Activated T-helper 2 cell treated with anti-CD3 and anti-CD28 coated beads, Interferon-gamma antibody, Interleukin-2, Interleukin-4, amounts not matched to agents 10 μg/mL and 5 μg/mL and 100 μg/mL, durations not matched to agents 14 hours and 24 hours and 36 hours (primary cell): ENCODE data around the gene NRXN3. TPM values are rescaled to one million over a fixed set of nuclear protein-coding genes. Genes with fewer than 3 reads are reported as not detected.

Source experiments
- DNase-seq: peaks from one replicate; pipeline ENCODE4 v3.0.0; 2021; ENCODE audit warnings: low spot score
- H3K27ac Mint-ChIP-seq: one replicate; pipeline ENCODE4 v1.8.0; 2021; ENCODE audit warnings: mixed read lengths
- H3K27me3 Mint-ChIP-seq: one replicate; pipeline ENCODE4 v1.8.0; 2021; ENCODE audit warnings: low read depth, mixed read lengths
- H3K36me3 Mint-ChIP-seq: one replicate; pipeline ENCODE4 v1.8.0; 2021; ENCODE audit warnings: low read depth, mixed read lengths
- H3K4me1 Mint-ChIP-seq: one replicate; pipeline ENCODE4 v1.8.0; 2021; ENCODE audit warnings: low read depth, mixed read lengths
- H3K4me3 Mint-ChIP-seq: one replicate; pipeline ENCODE4 v1.8.0; 2021; ENCODE audit warnings: low read depth, mild to moderate bottlenecking, moderate library complexity, mixed read lengths
- H3K9me3 Mint-ChIP-seq: one replicate; pipeline ENCODE4 v1.8.0; 2021; ENCODE audit warnings: mixed read lengths
- intact Hi-C: fragments of 100-400 bp; cut with micrococcal nuclease; formaldehyde crosslinking; loops from one replicate; pipeline ENCODE4 v1.15.1; 2023
- total RNA-seq: library from RNA; stranded (reverse); gene quantifications from 2 replicates; pipeline ENCODE4 v1.2.3, GENCODE V29; 2022

NRXN3 gene
- total RNA-seq, 1 donor from 2014 or later: not detected

DNA sequence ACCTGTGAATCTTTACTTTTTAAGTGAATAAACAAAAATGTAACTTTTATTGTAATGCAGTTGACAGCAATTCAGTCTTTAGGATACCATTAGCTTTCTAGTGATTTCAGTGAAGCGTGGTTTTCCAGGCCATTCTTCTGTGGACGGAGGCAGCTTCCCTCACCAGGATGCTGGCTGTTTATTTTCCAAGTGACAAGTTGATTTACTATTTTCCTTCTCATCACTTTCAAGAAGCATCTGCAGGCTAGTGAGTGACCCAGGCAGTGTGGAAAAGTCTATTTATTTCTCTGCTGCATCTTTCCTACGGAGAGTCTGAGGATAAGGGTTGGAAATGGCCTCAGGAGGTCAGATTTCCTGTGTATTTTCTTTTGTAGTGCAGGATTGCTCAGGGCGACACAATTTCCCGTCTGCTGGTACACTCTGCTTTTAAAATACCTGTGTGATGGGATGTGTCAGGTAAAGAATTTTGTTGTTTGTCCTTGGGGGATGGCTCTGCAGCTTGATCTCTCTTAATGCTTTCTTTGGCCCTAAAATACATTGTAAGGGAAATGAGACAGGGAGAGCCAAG, 467.8 kb downstream of the NRXN3 start:
- Mint-ChIP-seq H3K9me3 (no peaks in the 10 kb centered on the region), H3K4me3 (no peak overlapping the region), H3K36me3 (no peaks in the 10 kb centered on the region), H3K4me1 (no peaks in the 10 kb centered on the region), H3K27ac (no peak overlapping the region), H3K27me3 (no peaks in the 10 kb centered on the region)
- intact Hi-C loops: no loop called here
- no peak for DNase-seq

DNA sequence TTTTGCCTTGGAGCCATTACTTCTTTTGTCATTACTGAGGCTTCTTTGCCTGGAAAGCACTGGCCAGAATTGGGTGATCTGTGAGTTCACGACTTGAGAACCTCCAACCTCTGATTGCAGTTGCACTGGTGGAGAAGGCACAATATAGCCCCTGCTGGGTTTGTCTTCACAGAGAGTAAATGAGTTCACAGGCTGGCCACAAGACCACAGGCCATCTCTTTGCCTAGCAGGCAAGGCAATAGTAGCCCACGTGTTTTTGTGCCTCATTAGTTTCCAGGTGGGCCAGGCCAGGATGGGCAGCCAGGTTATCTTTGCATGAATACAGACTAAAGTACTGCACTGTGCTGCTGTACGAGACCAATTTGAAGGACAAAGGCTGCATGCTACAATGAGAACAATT, 468.8 kb downstream of the NRXN3 start:
- H3K27me3 Mint-ChIP-seq: no peaks in the 10 kb centered on the region
- intact Hi-C loops: no loop called here
- H3K9me3 Mint-ChIP-seq: no peaks in the 10 kb centered on the region
- H3K36me3 Mint-ChIP-seq: no peaks in the 10 kb centered on the region
- no peak overlapping the region for H3K4me3 Mint-ChIP-seq
- DNase-seq: no peak
- H3K27ac Mint-ChIP-seq: no peak overlapping the region
- H3K4me1 Mint-ChIP-seq: no peaks in the 10 kb centered on the region

DNA sequence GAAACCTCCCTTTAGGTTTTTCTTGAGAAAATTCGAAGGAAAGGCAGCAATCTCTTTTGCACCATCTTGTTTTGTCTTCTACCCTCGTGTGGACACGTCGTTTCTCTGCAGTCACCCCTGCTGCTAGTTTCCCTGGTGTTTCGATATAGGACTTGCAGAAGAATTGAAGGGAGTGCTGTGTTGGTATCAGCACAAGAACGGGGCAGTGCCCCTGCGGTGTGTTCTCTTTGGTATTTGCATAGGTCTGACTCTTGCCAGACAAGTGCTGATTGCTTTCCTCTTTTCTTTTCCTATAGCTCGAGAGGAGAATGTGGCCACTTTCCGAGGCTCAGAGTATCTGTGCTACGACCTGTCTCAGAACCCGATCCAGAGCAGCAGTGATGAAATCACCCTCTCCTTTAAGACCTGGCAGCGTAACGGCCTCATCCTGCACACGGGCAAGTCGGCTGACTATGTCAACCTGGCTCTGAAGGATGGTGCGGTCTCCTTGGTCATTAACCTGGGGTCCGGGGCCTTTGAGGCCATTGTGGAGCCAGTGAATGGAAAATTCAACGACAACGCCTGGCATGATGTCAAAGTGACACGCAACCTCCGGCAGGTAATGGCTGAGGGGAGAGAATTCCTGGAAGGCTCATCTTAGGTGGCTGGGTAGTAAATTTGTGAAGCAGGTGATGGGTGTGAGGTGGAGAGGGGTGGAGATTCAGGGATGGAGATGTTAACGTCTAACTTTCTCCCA, 474.8 kb downstream of the NRXN3 start:
- Mint-ChIP-seq H3K4me1 (no peaks in the 10 kb centered on the region), H3K27ac (no peak overlapping the region), H3K27me3 (no peaks in the 10 kb centered on the region), H3K9me3 (no peaks in the 10 kb centered on the region), H3K4me3 (no peak overlapping the region), H3K36me3 (no peaks in the 10 kb centered on the region)
- no peak for DNase-seq
- intact Hi-C loops: no loop called here

DNA sequence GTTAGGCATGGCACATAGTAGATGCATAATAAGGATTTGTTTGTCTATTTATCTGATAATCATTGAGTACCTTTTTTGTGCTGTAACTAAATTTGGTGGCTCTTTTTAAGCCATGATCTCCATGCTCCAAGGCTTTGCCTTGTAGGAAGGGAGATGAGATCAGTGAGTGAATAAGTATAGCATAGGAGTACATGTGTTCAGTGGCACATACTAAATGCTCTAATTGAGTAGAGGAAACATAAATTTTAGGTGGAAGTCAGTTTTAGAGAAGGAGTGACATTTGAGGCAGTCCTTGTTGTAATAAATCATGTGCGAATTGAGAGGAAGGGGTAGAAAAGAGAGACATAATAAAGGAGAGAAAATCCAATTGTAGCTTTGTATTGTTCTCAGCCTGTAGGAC, 482.6 kb downstream of the NRXN3 start:
- no peak overlapping the region for H3K27ac Mint-ChIP-seq
- DNase-seq: no peak
- no peaks in the 10 kb centered on the region for H3K27me3 Mint-ChIP-seq
- H3K4me1 Mint-ChIP-seq: no peaks in the 10 kb centered on the region
- intact Hi-C loops: no loop called here
- no peaks in the 10 kb centered on the region for H3K36me3 Mint-ChIP-seq
- no peak overlapping the region for H3K4me3 Mint-ChIP-seq
- H3K9me3 Mint-ChIP-seq: no peaks in the 10 kb centered on the region

DNA sequence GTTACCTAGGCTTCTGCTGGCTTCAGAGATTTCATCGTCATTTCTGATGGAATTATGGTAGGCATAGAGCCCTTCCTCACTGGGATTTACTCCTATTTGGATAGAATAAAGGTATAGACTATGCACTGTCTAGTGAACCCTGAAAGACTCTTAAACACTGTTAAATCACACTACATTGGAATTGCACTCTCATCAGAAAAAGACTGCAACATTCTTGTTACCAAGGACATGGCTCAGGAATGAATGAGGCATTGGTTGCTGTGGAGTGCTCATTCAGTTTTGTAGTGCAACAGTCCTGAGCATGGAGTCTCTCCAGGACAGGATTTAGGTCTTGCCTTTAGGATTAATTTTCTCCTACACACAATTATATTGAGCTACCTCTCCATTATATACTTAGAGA, 483.0 kb downstream of the NRXN3 start:
- H3K9me3 Mint-ChIP-seq: no peaks in the 10 kb centered on the region
- DNase-seq: no peak
- intact Hi-C loops: no loop called here
- H3K4me1 Mint-ChIP-seq: no peaks in the 10 kb centered on the region
- no peak overlapping the region for H3K4me3 Mint-ChIP-seq
- no peaks in the 10 kb centered on the region for H3K27me3 Mint-ChIP-seq
- H3K27ac Mint-ChIP-seq: no peak overlapping the region
- no peaks in the 10 kb centered on the region for H3K36me3 Mint-ChIP-seq

DNA sequence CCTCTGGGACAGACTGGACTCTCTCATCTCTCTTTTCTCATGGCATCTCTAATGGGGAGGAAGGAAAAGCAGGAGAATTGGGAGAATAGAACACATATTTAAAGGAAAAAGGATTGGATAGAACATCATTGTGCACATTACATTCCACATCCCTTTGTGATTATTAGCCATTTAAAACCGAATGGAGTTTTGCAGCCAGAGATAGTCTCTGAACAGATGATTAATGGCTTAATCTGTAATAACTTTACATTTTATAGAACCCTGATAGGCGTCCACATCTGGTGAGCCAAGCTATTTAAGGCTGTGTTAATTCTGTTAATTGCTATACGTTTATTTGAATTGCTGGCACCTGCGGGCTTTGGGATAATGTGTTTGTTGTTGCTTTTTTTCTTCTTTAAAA, 487.3 kb downstream of the NRXN3 start:
- H3K27ac Mint-ChIP-seq: no peak overlapping the region
- intact Hi-C loops: no loop called here
- H3K4me1 Mint-ChIP-seq: no peaks in the 10 kb centered on the region
- no peak for DNase-seq
- no peak overlapping the region for H3K4me3 Mint-ChIP-seq
- H3K36me3 Mint-ChIP-seq: no peaks in the 10 kb centered on the region
- H3K9me3 Mint-ChIP-seq: no peaks in the 10 kb centered on the region
- no peaks in the 10 kb centered on the region for H3K27me3 Mint-ChIP-seq

DNA sequence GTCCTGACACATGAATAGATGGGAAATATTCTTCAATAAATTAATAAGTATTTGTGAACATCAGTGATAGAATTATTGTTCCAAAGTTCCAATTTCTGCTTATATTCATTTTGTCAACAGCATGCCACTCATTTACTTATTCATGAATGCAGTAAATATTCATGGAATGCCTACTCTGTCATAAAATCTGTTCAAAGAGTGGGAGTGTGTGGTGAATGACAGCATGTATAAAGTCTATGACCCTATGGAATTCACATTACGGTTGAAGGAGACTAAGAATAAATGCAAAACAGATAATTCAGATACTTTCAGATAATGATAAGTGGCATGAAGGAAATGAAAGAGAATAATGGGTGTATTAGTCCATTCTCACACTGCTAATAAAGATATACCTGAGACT, 494.7 kb downstream of the NRXN3 start:
- H3K36me3 Mint-ChIP-seq: no peaks in the 10 kb centered on the region
- H3K27me3 Mint-ChIP-seq: no peaks in the 10 kb centered on the region
- intact Hi-C loops: no loop called here
- DNase-seq: no peak
- H3K4me1 Mint-ChIP-seq: no peaks in the 10 kb centered on the region
- no peaks in the 10 kb centered on the region for H3K9me3 Mint-ChIP-seq
- H3K27ac Mint-ChIP-seq: no peak overlapping the region
- H3K4me3 Mint-ChIP-seq: no peak overlapping the region

DNA sequence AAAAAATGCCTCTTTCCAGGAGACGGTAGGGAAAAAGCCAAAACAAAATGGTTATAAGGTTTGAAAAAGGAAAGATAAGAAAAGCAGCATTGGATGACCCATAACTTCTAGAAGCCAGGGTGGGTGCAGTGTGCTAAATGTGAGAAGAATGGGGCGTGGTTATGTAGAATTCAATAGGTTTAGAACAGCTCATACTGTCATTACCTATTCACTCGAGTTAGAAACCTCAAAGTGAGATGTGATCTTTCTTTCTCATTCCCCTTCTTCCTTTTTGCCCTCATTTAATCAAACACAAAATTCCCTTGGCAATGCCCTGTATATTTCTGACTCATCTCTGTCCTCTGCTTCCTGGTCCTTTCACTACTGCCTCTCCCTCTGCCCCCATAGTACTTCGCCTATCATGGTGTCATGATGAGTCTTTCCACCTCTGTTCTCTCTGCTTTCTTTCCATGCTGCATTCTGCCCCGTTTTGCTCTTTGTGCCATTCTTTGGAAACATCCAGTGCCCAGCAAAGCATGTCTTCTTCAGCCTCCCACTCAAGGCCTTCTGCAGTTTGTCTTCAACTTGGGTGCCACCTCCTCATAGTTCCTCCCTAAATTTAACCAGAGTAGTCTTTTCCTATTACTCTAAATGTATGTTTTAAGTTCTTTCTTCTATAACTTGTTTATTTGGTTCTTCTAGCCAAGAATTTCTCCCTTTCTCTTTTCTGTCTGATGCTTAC, 496.3 kb downstream of the NRXN3 start:
- no peaks in the 10 kb centered on the region for H3K9me3 Mint-ChIP-seq
- intact Hi-C loops: no loop called here

DNA sequence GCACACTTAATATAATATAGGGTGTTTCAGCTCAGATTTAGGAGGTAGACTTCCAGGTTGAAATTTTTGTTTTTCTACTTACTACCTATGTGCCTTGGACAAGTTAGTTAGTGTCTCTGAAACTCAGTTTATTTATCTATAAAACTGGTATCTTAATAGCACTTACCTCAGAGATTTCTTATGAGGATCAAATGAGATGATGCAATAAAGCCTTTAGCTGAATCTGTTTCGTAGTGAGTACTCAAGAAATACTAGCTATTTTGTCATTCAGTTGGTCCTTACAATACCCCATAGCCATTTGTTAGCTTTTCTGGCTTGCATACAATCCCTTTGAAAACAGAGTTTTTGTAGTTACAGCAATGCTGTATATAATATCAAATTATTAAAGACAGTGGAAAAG, 497.0 kb downstream of the NRXN3 start:
- H3K27me3 Mint-ChIP-seq: no peaks in the 10 kb centered on the region
- no peaks in the 10 kb centered on the region for H3K36me3 Mint-ChIP-seq
- DNase-seq: no peak
- no peak overlapping the region for H3K27ac Mint-ChIP-seq
- H3K4me3 Mint-ChIP-seq: no peak overlapping the region
- H3K9me3 Mint-ChIP-seq: no peaks in the 10 kb centered on the region
- H3K4me1 Mint-ChIP-seq: no peaks in the 10 kb centered on the region
- intact Hi-C loops: no loop called here

More for the DNA sequence above, 496.3 kb downstream of the NRXN3 start:
- DNase-seq: no peak
- Mint-ChIP-seq H3K36me3 (no peaks in the 10 kb centered on the region), H3K4me3 (no peak overlapping the region), H3K27me3 (no peaks in the 10 kb centered on the region), H3K27ac (no peak overlapping the region), H3K4me1 (no peaks in the 10 kb centered on the region)

DNA sequence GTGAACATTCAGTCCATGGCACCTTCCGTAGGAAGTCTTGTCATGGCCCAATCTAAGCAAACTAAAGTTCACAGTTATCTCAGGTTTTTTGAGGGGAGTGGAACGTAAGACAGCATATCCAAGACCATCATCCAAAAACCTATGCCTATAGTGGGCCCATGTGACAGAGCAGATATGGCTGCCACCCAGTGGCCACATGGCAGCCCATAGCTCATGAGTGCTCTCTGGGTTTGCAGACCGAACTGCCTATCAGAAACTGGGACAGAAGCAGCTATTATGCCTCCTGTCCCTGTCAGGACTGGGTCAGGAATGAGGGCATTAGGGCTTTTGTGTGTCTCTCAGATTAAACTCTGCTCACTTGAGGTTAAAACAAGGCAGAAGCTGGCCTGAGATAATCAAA, 503.7 kb downstream of the NRXN3 start:
- no peak for DNase-seq
- H3K4me3 Mint-ChIP-seq: no peak overlapping the region
- H3K27ac Mint-ChIP-seq: no peak overlapping the region

DNA sequence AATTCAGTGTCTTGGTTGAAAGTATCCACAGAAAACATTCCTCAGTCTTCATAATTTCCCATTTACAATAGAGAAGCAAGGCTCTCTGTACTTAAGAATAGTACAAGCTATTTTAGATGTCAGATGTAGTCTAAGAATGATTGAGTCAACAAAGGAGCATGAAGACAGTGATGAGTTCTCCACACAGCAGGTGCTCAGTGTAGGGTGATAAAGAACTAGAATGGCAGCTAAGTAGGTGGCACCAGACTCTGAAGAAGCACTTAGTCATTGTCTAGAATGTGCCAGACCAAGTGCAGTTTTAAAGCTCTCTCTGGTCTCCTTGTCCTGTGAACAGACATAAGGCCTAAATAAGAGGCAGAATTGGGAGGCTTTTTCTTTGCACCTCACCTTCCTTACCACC, 504.6 kb downstream of the NRXN3 start:
- intact Hi-C loops: no loop called here
- H3K9me3 Mint-ChIP-seq: no peaks in the 10 kb centered on the region
- no peaks in the 10 kb centered on the region for H3K36me3 Mint-ChIP-seq
- H3K4me1 Mint-ChIP-seq: no peaks in the 10 kb centered on the region
- no peak overlapping the region for H3K4me3 Mint-ChIP-seq
- no peak for DNase-seq
- H3K27me3 Mint-ChIP-seq: no peaks in the 10 kb centered on the region
- H3K27ac Mint-ChIP-seq: no peak overlapping the region

More for the DNA sequence above, 503.7 kb downstream of the NRXN3 start:
- Mint-ChIP-seq H3K36me3 (no peaks in the 10 kb centered on the region), H3K9me3 (no peaks in the 10 kb centered on the region), H3K4me1 (no peaks in the 10 kb centered on the region), H3K27me3 (no peaks in the 10 kb centered on the region)
- intact Hi-C loops: no loop called here

DNA sequence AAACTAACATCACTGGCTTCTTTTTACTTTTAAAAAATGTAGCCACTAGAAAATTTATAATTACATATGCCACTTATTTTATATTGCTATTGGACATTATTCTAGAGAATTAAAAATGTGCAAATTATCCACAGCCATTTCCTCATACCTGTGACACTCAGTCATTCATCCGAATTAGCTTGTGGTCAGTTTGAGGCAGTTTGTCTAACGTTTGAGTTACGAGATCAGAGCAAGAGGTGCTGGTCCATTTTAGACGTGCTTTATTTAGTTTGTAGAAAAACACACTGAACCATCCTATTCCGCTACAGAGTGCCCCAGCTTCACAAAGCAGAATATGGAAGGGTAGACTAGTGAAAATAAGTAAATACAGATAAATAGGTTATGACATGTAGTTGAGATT, 513.0 kb downstream of the NRXN3 start:
- Mint-ChIP-seq H3K27ac (no peak overlapping the region), H3K27me3 (no peaks in the 10 kb centered on the region), H3K4me3 (no peak overlapping the region), H3K36me3 (no peaks in the 10 kb centered on the region), H3K9me3 (no peaks in the 10 kb centered on the region), H3K4me1 (no peaks in the 10 kb centered on the region)
- intact Hi-C loops: no loop called here
- DNase-seq: no peak

DNA sequence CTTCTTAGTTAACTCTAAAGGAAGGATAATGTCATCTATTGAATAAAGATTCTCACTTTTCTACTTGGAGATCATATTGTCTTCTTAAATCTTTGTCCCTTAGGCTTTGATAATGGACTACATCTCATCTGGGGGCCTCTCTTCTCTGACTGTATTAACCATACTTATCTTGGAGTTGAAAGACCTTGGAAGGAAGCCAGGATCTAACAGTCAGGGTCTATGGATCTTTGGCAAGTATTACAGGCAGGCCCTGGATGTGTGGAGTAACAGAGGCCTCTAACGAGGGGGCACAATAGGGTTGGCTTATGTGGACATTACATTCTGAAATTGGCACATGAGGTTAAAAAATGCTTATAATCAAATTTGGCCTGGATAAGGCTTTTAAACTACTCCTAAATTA, 513.8 kb downstream of the NRXN3 start:
- Mint-ChIP-seq H3K27ac (no peak overlapping the region), H3K4me3 (no peak overlapping the region), H3K9me3 (no peaks in the 10 kb centered on the region), H3K27me3 (no peaks in the 10 kb centered on the region), H3K4me1 (no peaks in the 10 kb centered on the region), H3K36me3 (no peaks in the 10 kb centered on the region)
- no peak for DNase-seq
- intact Hi-C loops: no loop called here
